OCI-LY3 (cell line): Measurements from ENCODE around the gene GLIS1.

Experiments
- H2AFZ ChIP-seq: fragments of 200-600, 300-600 bp; shearing (Covaris generic); 2 replicates; pipeline ENCODE4 v1.6.0; 2014; ENCODE audit warnings: antibody characterized with exemption, low read depth, low read length
- H3K27ac ChIP-seq: fragments of 200-600, 300-600 bp; sonication (generic); 2 replicates; pipeline ENCODE4 v1.5.1; 2014; ENCODE audit warnings: mild to moderate bottlenecking, low read length, moderate library complexity, mixed read lengths
- H3K27me3 ChIP-seq: fragments of 200-600, 300-600 bp; sonication (generic); 2 replicates; pipeline ENCODE4 v1.6.1; 2014; ENCODE audit warnings: low read depth, low read length, mixed read lengths
- H3K36me3 ChIP-seq: fragments of 200-600, 300-600 bp; sonication (generic); replicated peaks from 2 replicates; pipeline ENCODE3; 2014; ENCODE audit warnings: low read depth, low read length, mixed read lengths
- H3K4me1 ChIP-seq: fragments of 300-600, 200-600 bp; sonication (generic); 2 replicates; pipeline ENCODE4 v1.6.1; 2014; ENCODE audit warnings: low read length, mixed read lengths
- H3K4me2 ChIP-seq: fragments of 200-600, 300-600 bp; sonication (generic); 2 replicates; pipeline ENCODE4 v1.6.1; 2014; ENCODE audit warnings: low read length, mixed read lengths
- H3K4me3 ChIP-seq: fragments of 300-600, 200-600 bp; sonication (generic); 2 replicates; pipeline ENCODE4 v1.5.1; 2014; ENCODE audit warnings: antibody characterized with exemption, mild to moderate bottlenecking, low read length, moderate library complexity
- H3K79me2 ChIP-seq: fragments of 300-600, 200-600 bp; shearing (Covaris generic); 2 replicates; pipeline ENCODE4 v1.6.1; 2014; ENCODE audit warnings: mild to moderate bottlenecking, low read length, mixed read lengths
- H3K9ac ChIP-seq: fragments of 300-600, 200-600 bp; shearing (Covaris generic); 2 replicates; pipeline ENCODE4 v1.6.0; 2014; ENCODE audit warnings: mild to moderate bottlenecking, low read length, moderate library complexity
- H3K9me3 ChIP-seq: fragments of 200-600, 300-600 bp; shearing (Covaris generic); 2 replicates; pipeline ENCODE4 v1.6.1; 2014; ENCODE audit warnings: low read length, mixed read lengths; ENCODE audit not compliant: insufficient read depth
- H4K20me1 ChIP-seq: fragments of 200-600, 300-600 bp; sonication (generic); 2 replicates; pipeline ENCODE4 v1.6.1; 2016; ENCODE audit warnings: low read length, mixed read lengths; ENCODE audit not compliant: insufficient read depth
- EZH2phosphoT487 ChIP-seq: fragments of 200-600 bp; shearing (Covaris generic); IDR thresholded peaks from 2 replicates; pipeline ENCODE4 v1.6.1; 2018; ENCODE audit warnings: antibody characterized with exemption, mixed run types, low read depth
- TF ChIP-seq, protein P1 (sequence below): fragments of 200-600, 300-600 bp; sonication (generic); IDR thresholded peaks from 2 replicates; pipeline ENCODE4 v1.5.1; 2014; ENCODE audit warnings: antibody characterized with exemption, low read length, low read depth

Gene GLIS1

DNA sequence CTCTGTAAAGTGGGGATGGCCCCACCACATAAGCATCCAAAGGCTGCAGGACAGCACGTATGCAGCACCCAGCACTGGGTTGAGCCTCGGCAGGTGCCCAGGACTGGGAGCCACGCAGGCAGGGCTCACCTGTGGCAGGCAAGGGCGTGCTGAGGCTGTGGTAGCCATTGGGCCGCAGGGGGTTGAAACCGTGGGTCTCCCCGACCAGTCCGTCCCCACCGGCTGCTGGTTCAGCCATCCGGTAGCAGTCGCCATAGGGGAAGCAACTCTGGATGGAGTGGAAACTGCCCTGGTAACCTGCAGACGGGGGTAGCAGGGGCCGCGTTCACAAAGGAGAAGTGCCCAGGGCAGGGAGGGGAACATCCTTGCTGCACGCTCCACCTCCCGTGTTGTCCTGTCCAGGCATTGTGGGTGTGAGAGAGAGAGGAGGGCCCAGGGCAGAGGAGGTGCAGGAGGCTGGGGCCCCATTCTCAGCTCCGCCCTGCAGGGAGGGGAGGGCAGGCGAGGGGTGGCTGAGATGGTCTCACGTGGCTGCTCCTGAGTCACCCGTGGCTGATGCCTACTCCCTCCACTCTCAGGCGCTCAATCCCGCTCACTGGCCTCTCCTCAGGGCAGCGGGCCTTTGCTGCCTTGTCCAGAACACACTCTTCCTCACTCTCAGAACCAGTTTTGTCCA, 229.8 kb downstream of the GLIS1 start:
- Histone ChIP-seq H3K4me2 (no peak overlapping the region), H2AFZ (no peak overlapping the region), H3K79me2 (no peaks in the 10 kb centered on the region), H3K27me3 (no peaks in the 10 kb centered on the region), H3K9ac (no peak overlapping the region), H4K20me1 (no peaks in the 10 kb centered on the region), H3K4me3 (no peak overlapping the region), H3K36me3 (no peaks in the 10 kb centered on the region), H3K27ac (no peak overlapping the region), H3K4me1 (no peaks in the 10 kb centered on the region), H3K9me3 (no peaks in the 10 kb centered on the region)
- TF ChIP-seq, protein P1, sequence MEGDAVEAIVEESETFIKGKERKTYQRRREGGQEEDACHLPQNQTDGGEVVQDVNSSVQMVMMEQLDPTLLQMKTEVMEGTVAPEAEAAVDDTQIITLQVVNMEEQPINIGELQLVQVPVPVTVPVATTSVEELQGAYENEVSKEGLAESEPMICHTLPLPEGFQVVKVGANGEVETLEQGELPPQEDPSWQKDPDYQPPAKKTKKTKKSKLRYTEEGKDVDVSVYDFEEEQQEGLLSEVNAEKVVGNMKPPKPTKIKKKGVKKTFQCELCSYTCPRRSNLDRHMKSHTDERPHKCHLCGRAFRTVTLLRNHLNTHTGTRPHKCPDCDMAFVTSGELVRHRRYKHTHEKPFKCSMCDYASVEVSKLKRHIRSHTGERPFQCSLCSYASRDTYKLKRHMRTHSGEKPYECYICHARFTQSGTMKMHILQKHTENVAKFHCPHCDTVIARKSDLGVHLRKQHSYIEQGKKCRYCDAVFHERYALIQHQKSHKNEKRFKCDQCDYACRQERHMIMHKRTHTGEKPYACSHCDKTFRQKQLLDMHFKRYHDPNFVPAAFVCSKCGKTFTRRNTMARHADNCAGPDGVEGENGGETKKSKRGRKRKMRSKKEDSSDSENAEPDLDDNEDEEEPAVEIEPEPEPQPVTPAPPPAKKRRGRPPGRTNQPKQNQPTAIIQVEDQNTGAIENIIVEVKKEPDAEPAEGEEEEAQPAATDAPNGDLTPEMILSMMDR = no peak
- TF ChIP-seq EZH2phosphoT487 = no peak

DNA sequence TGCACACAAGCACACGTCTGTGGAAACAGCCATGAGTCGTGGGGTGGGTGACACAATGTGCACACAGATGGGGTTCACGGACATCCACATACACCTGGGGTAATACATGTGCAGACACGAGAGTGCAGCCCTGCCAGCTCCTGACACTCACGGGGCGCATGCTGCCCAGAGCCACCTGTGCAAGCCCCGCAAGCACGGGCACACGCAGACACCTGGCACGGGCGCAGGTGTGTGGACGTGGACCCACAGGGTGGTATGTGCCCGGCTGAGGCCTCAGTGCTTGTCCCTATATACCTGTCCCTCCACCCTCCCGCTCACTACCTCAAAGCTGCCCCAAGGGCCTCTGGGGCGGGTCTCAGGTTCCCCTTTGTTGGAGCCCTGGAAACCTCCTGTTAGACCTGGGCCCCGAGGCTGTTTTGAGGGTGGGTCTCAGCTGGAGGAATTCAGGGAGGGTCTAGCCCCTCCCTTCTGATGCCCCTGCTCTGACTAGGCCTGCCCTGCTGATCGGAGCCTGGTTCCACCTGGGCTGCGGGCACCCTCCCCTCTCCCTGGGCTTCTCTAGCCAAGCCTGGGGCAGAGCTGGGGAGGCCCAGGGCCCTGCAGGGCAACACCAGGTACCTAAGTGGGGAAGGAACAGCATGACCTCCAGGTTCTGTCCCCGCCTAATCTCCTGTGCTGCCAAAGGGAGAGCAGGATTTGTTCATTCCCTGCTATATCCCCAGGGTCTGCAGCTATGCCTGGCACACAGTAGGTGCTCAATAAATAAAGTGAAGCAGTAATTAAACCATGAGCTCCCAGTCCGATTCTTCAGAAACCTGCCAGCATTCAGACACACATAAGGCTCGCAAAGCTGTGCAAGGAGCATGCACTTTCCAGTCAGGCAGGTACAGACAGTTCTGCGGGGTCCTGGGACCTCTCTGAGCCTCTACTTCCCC, 230.6 kb downstream of the GLIS1 start:
- no peaks in the 10 kb centered on the region for H3K4me1 ChIP-seq
- no peak overlapping the region for H3K4me3 ChIP-seq
- no peaks in the 10 kb centered on the region for H3K36me3 ChIP-seq
- H3K27ac ChIP-seq = no peak overlapping the region
- no peak overlapping the region for H3K4me2 ChIP-seq
- no peak overlapping the region for H2AFZ ChIP-seq
- no peak overlapping the region for H3K9ac ChIP-seq
- no peaks in the 10 kb centered on the region for H3K27me3 ChIP-seq
- H3K9me3 ChIP-seq = no peaks in the 10 kb centered on the region
- H4K20me1 ChIP-seq = no peaks in the 10 kb centered on the region
- H3K79me2 ChIP-seq = no peaks in the 10 kb centered on the region
- TF ChIP-seq EZH2phosphoT487 = no peak
- TF ChIP-seq, protein P1 = no peak

DNA sequence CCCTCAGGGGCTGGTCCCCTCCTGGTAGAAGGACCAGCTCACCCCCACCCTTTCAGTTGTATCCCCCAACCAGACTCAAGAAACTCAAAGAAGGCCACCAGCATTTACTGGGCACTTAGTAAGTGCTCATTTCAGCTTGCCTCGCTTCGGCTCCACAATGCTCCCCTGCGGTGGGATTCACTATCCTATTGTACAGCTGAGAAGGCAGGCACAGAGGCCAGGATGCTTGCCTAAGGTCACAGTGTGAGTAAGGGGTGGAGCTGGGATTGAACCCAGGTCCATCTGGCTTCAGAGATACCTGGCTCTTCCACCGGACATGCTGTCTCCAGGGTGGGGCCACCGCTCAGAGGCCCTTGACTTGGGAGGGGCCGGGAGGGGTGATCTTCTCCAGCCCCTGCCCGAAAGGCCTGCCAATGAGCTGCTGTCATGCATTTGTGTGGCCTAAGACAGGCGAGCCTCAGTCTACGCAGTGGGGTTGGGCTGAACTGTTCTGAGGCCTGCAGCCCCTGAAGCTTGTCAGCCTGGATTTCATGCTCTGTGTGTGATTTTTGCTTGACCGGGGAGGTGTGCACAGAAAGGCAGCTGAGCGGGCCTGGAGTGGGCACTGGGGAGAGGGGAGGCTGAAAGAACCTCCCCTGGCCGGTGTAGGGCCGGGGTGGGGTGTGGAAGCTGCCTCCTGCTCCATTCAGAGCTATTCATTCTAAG, 231.7 kb downstream of the GLIS1 start:
- TF ChIP-seq, protein P1 = no peak
- no peak for TF ChIP-seq EZH2phosphoT487
- Histone ChIP-seq H3K79me2 (no peaks in the 10 kb centered on the region), H3K9ac (no peak overlapping the region), H3K4me2 (no peak overlapping the region), H2AFZ (no peak overlapping the region), H3K36me3 (no peaks in the 10 kb centered on the region), H3K27me3 (no peaks in the 10 kb centered on the region), H3K4me1 (no peaks in the 10 kb centered on the region), H3K9me3 (no peaks in the 10 kb centered on the region), H3K27ac (no peak overlapping the region), H3K4me3 (no peak overlapping the region), H4K20me1 (no peaks in the 10 kb centered on the region)
